Skeletal muscle tissue (tissue), 4 donors: ENCODE data around the gene CDK4. TPM values are rescaled to one million over a fixed set of nuclear protein-coding genes. Genes with fewer than 3 reads are reported as not detected.

Source experiments
- H3K27ac ChIP-seq: one replicate; pipeline ENCODE4 v1.7.0; 2013; ENCODE audit warnings: mild to moderate bottlenecking, low read depth, low read length, inconsistent platforms
- H3K27me3 ChIP-seq, 3 donors: one replicate each; pipeline ENCODE4 v1.7.0; 2013; ENCODE audit warnings: low read length in 3 of 3; ENCODE audit not compliant: control insufficient read depth in 3 of 3, insufficient read depth in 3 of 3
- H3K36me3 ChIP-seq, 3 donors: one replicate each; pipeline ENCODE4 v1.7.0; 2013; ENCODE audit warnings: low read length in 3 of 3; ENCODE audit not compliant: control insufficient read depth in 3 of 3, insufficient read depth in 3 of 3
- H3K4me1 ChIP-seq, 3 donors: one replicate each; pipeline ENCODE4 v1.7.0; 2013; ENCODE audit warnings: low read length in 3 of 3, mild to moderate bottlenecking in 3 of 3; ENCODE audit not compliant: control insufficient read depth in 3 of 3, insufficient read depth in 3 of 3
- H3K4me3 ChIP-seq, 3 donors: one replicate each; pipeline ENCODE4 v1.7.0; 2013; ENCODE audit warnings: low read length in 3 of 3
- H3K9ac ChIP-seq, 3 donors: one replicate each; pipeline ENCODE4 v1.7.0; 2013; ENCODE audit warnings: low read length in 3 of 3, mild to moderate bottlenecking in 3 of 3, moderate library complexity in 2 of 3, low read depth in 1 of 3
- H3K9me3 ChIP-seq, 3 donors: one replicate each; pipeline ENCODE4 v1.7.0; 2013; ENCODE audit warnings: low read length in 3 of 3; ENCODE audit not compliant: control insufficient read depth in 3 of 3
- total RNA-seq: library from RNA; depleted of rRNA; stranded (reverse); fragments of >200 nt; gene quantifications from one replicate; pipeline ENCODE4 v1.2.3, GENCODE V29; 2014
- donor health status: Osteomylitis.

CDK4 gene
- total RNA-seq, 1 donor from 2014 or later = 78.8 TPM

DNA sequence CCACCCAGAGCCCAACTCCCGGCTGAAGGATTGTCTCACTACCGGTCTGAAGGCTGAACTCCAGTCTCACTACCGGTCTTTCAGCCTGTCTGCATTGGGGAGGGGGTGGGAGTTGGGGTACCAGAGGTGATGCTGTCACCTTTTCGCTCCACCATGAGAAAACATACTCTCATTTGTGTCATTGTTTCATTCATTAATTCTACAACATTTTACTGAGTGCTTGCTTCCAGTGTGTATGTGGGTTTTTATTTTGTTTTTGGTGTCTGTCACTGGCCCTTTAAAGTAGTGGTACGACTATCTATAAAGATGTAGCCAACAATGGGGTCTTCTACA is 524 bp upstream of the CDK4 start:
- Histone ChIP-seq H3K4me1 (peaks cover 25 to 42% (median 35%) of the 10 kb centered on the region in 3 donors), H3K36me3 (peaks cover 20 to 26% (median 22%) of the 10 kb centered on the region in 3 donors), H3K9ac (peak overlapping the region in 2 of 3 donors; percentile 48 to 74), H3K27ac (peak overlapping the region; percentile 17), H3K27me3 (no peaks in the 10 kb centered on the region), H3K4me3 (peak overlapping the region; percentile 66 to 87 (median 82)), H3K9me3 (no peaks in the 10 kb centered on the region)

DNA sequence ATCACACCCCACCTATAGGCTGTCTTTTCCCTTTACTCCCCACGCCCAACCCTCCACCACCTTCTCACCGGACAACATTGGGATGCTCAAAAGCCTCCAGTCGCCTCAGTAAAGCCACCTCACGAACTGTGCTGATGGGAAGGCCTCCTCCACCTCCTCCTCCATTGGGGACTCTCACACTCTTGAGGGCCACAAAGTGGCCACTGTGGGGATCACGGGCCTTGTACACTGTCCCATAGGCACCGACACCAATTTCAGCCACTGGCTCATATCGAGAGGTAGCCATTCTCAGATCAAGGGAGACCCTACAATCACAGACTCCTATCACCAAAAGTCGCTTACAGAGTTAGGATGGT is 700 bp downstream of the CDK4 start:
- peak overlapping the region; percentile 95 for H3K27ac ChIP-seq
- peaks cover 22 to 37% (median 32%) of the 10 kb centered on the region in 3 donors for H3K4me1 ChIP-seq
- no peaks in the 10 kb centered on the region for H3K27me3 ChIP-seq
- H3K9me3 ChIP-seq = no peaks in the 10 kb centered on the region
- peaks cover 29 to 37% (median 31%) of the 10 kb centered on the region in 3 donors for H3K36me3 ChIP-seq
- peak overlapping the region; percentile 87 to 93 (median 92) for H3K4me3 ChIP-seq
- H3K9ac ChIP-seq = peak overlapping the region; percentile 94 to 99 (median 98)

DNA sequence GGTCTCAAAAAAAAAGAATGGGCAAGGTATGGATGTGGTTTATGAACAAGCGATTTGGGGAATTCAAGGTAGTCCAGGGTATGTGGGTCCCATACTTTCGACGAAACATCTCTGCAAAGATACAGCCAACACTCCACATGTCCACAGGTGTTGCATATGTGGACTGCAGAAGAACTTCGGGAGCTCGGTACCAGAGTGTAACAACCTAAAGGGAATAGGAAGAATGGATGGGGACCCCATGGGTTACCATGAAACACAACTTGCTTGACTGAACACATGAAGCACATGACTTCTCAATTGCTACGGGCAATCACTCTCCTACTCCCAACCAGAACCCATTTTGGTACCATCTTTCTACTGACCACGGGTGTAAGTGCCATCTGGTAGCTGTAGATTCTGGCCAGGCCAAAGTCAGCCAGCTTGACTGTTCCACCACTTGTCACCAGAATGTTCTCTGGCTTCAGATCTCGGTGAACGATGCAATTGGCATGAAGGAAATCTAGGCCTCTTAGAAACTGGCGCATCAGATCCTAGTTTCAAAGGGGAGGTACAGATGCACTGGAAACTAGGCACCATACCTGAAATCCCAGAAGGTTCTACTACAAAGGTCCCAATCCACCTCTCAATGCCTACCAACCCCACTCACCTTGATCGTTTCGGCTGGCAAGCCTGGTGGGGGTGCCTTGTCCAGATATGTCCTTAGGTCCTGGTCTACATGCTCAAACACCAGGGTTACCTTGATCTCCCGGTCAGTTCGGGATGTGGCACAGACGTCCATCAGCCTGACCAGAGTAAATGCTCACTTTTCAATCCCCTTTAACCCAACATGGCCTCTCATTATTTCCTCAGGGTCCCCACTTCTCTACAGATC is 1.3 kb downstream of the CDK4 start:
- Histone ChIP-seq H3K27me3 (no peaks in the 10 kb centered on the region), H3K27ac (peak overlapping the region; percentile 95), H3K36me3 (peaks cover 29 to 37% (median 35%) of the 10 kb centered on the region in 3 donors), H3K4me3 (peak overlapping the region; percentile 87 to 93 (median 92)), H3K9ac (peak overlapping the region; percentile 94 to 99 (median 98)), H3K9me3 (no peaks in the 10 kb centered on the region), H3K4me1 (peaks cover 22 to 33% (median 30%) of the 10 kb centered on the region in 3 donors)

DNA sequence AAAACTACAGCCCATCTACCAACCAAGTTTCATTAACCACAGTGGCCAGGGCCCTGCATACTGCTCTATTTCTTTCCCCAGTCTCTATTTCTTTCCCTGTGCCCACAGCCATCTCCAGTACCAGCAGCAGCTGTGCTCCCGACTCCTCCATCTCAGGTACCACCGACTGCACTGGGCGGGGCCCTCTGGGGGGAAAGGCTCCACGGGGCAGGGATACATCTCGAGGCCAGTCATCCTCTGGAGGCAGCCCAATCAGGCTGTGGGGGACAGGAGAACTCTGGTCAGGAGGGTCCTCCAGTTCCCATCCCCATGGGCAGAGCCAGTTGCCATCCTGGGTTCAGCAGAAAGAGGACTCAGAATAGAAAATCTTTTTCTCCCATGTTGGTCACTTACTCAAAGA is 3.0 kb downstream of the CDK4 start:
- no peak overlapping the region for H3K27ac ChIP-seq
- H3K9me3 ChIP-seq = no peaks in the 10 kb centered on the region
- peaks cover 29 to 37% (median 35%) of the 10 kb centered on the region in 3 donors for H3K36me3 ChIP-seq
- no peak overlapping the region for H3K9ac ChIP-seq
- H3K4me3 ChIP-seq = no peak overlapping the region
- peaks cover 29 to 36% (median 33%) of the 10 kb centered on the region in 3 donors for H3K4me1 ChIP-seq
- no peaks in the 10 kb centered on the region for H3K27me3 ChIP-seq

DNA sequence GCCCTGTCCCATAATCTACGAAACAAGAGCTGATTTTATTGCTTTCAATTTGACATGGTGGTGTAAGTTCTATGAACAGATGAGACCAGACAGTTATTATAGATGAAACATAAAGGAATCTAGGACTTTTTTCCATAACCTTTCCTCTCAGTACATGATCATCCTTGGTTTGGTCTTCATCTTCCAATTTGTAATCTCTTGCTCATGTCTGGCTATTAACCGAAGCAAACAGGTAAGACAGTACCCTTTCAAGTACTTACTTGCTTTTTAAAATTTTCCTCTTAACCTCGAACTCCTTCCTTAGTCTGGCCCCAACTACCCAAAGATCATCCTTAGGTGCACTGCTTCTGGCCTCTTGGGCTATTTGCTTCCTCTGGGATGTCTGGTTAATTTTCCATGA is 6.1 kb downstream of the CDK4 start:
- Histone ChIP-seq H3K27me3 (peaks cover 0 to 8% (median 3%) of the 10 kb centered on the region in 3 donors), H3K36me3 (peaks cover 29 to 37% (median 35%) of the 10 kb centered on the region in 3 donors), H3K4me3 (peak overlapping the region; percentile 93 to 99 (median 99)), H3K9ac (peak overlapping the region in 2 of 3 donors; percentile 98 to 100), H3K27ac (no peak overlapping the region), H3K9me3 (no peaks in the 10 kb centered on the region), H3K4me1 (peaks cover 17 to 25% (median 19%) of the 10 kb centered on the region in 3 donors)

DNA sequence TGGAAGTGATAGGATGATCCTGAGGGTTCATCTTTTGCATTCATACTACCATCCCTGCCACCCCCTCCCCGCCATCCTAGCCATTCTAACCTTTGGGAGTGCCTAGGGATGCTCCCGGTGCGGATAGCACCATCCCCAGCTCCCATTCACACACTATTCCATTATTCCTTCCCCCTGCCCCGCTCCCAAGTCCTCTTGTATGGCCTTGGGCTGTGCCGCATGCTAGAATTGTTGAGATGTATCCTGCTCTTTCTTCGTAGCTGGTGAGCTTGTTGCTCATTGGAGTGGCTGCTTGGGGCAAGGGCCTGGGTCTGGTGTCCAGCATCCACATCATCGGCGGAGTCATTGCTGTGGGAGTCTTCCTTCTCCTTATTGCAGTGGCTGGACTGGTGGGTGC is 6.6 kb downstream of the CDK4 start:
- Histone ChIP-seq H3K36me3 (peaks cover 27 to 33% (median 31%) of the 10 kb centered on the region in 3 donors), H3K9ac (peak overlapping the region; percentile 98 to 100 (median 99)), H3K27ac (peak overlapping the region; percentile 98), H3K4me1 (peaks cover 12 to 23% (median 13%) of the 10 kb centered on the region in 3 donors), H3K4me3 (peak overlapping the region; percentile 93 to 99 (median 99)), H3K27me3 (peaks cover 0 to 13% (median 8%) of the 10 kb centered on the region in 3 donors), H3K9me3 (no peaks in the 10 kb centered on the region)

DNA sequence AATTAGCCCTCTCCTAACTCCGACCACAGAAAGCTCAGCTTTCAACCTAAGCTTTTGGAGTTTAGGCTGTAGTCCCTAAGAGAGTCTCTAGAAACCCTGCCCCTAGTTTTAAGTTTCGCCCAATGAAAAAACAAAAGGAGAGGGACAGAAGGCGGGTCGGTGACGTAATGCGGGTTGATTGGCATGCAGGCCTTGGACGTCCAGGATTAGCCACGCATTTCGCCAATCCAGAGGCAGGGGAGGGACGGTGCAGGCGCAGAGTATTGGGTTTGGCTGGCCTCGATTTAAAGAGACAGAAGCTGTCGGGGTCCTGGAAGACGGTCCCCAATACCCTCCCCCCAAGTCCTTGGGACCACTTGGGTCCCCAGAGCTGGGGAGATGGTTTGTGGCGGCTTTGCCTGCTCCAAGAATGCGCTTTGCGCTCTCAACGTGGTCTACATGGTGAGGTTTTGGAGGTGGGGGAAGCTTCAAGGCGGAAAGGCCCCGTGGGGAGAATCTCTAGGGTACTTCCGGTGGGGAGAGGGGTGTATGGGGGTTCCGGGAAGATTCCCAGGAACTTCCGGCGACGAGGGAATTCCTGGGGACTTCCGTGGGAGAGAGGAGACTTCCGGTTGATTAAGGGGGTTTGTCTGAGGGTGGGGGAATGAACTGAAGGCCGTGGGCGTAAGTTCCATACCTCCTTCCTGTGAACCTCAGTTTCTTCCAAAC is 7.2 kb downstream of the CDK4 start, which contains the start of gene TSPAN31:
Gene TSPAN31, plus strand, starts transcription at position 263 of the 708 bp plus-strand sequence. Its CDS starts 116 bp downstream, at position 379.
- Histone ChIP-seq H3K9me3 (no peaks in the 10 kb centered on the region), H3K4me1 (peaks cover 11 to 21% (median 12%) of the 10 kb centered on the region in 3 donors), H3K27me3 (peaks cover 0 to 13% (median 13%) of the 10 kb centered on the region in 3 donors), H3K9ac (peak within 1 kb of the TSS; percentile 98 to 100 (median 99)), H3K36me3 (peaks cover 23 to 29% (median 27%) of the 10 kb centered on the region in 3 donors), H3K4me3 (peak within 1 kb of the TSS; percentile 93 to 99 (median 99)), H3K27ac (peak within 1 kb of the TSS; percentile 98)

DNA sequence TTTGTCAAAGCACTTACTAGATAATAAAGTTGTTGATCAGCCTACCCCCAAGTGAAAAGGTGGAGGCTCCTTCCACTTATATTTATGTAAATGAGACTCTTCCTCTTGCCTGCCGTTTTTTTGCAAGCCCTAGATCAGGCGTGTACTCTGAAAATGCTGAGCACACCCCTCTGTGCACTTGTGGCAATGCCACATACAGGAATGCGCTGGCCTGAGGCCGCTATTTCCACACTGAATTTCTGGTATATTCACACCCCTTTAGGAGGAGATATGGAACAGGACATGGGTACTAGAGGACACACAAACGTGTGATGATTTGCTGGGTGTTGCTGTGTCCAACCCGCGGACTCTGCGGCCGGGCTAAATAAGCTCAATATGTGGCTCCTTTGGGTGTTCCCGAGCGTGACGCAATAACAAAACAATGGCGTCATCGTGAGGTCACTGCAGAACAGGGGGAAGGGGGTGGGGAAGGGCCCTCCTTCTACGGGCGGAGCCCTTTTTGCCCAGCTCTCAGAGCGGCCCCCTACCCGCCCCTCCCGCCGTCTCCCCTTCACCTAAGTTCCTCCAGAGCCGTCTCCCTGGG is 7.8 kb downstream of the CDK4 start:
- peak overlapping the region; percentile 93 to 99 (median 99) for H3K4me3 ChIP-seq
- peaks cover 12 to 21% (median 13%) of the 10 kb centered on the region in 3 donors for H3K4me1 ChIP-seq
- H3K9ac ChIP-seq = peak overlapping the region; percentile 98 to 100 (median 99)
- no peaks in the 10 kb centered on the region for H3K9me3 ChIP-seq
- H3K36me3 ChIP-seq = peaks cover 20 to 25% (median 25%) of the 10 kb centered on the region in 3 donors
- peak overlapping the region; percentile 98 for H3K27ac ChIP-seq
- H3K27me3 ChIP-seq = peaks cover 6 to 19% (median 19%) of the 10 kb centered on the region in 3 donors

DNA sequence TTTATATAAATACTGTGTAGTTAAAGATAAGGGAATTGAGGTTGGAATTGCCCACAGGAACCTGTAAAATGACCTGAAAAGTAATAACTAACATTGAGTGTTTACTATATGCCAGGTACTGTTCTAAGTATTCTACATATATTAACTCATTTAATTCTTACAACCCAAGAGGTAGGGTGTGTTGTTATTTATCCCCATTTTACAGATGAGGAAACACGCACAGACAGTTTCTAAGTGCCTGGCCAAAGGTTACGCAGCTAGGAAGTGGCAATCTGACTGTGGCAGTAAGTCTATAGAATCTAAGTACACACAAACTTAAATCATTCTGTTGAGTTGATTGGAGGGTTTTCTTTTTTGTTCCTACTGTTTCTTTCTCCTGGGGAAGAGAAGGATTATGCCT is 8.3 kb downstream of the CDK4 start:
- peaks cover 12 to 24% (median 14%) of the 10 kb centered on the region in 3 donors for H3K4me1 ChIP-seq
- H3K27ac ChIP-seq = peak overlapping the region; percentile 98
- peaks cover 15 to 20% (median 20%) of the 10 kb centered on the region in 3 donors for H3K36me3 ChIP-seq
- peaks cover 11 to 24% (median 24%) of the 10 kb centered on the region in 3 donors for H3K27me3 ChIP-seq
- peak overlapping the region in 2 of 3 donors; percentile 3 to 98 for H3K9ac ChIP-seq
- no peaks in the 10 kb centered on the region for H3K9me3 ChIP-seq
- H3K4me3 ChIP-seq = peak overlapping the region in 2 of 3 donors; percentile 93 to 99
